DMS53 (cell line): Measurements from ENCODE around the gene LASP1NB.
"Not testable (repeated sequence)": the region's sequence is repeated elsewhere in the genome, so short reads cannot be mapped to it uniquely, and the experiment has no call there.

ENCODE experiments used
- DNase-seq: peaks from one replicate; lab custom pipeline; 2025; lab: John Stamatoyannopoulos, UW

LASP1NB gene

GRCh38 chr17:38967290-38967738 lies 41.9 kb downstream of the LASP1NB start, which contains the start of gene FBXO47:
Gene FBXO47 (minus strand): TSS chr17:38967403. CDS start chr17:38963025, 4,378 bp downstream.
- peak; percentile 97 for DNase-seq

- no peak for DNase-seq
Observed at GRCh38 chr17:38969281-38969680, 43.9 kb downstream of the LASP1NB start.

GRCh38 chr17:38970128-38970527 lies 44.7 kb downstream of the LASP1NB start:
- DNase-seq, result no peak

- DNase-seq, result no peak
Observed at GRCh38 chr17:38970804-38971203, 45.4 kb downstream of the LASP1NB start.

GRCh38 chr17:38976187-38976551 lies 50.8 kb downstream of the LASP1NB start:
- not testable (repeated sequence) for DNase-seq

- no peak for DNase-seq
Observed at GRCh38 chr17:38978180-38978579, 52.8 kb downstream of the LASP1NB start.
